D341Med (cell line): Measurements from ENCODE around the gene ADCYAP1R1.

Source experiments
- DNase-seq: peaks from one replicate; pipeline ENCODE4 v3.0.0; 2012; ENCODE audit warnings: low spot score

ADCYAP1R1 gene

GRCh38 chr7:31087351-31087750 is 35.2 kb downstream of the ADCYAP1R1 start:
- no peak for DNase-seq

- DNase-seq, result no peak
These were observed 39.9 kb downstream of the ADCYAP1R1 start for GRCh38 chr7:31091924-31092434.

- no peak for DNase-seq
These were observed 40.5 kb downstream of the ADCYAP1R1 start for GRCh38 chr7:31092606-31093005.

- no peak for DNase-seq
These were observed 41.2 kb downstream of the ADCYAP1R1 start for GRCh38 chr7:31093282-31093681.

- no peak for DNase-seq
These were observed 42.2 kb downstream of the ADCYAP1R1 start for GRCh38 chr7:31094271-31094670.

- no peak for DNase-seq
These were observed 43.4 kb downstream of the ADCYAP1R1 start for GRCh38 chr7:31095286-31096197.

GRCh38 chr7:31096198-31096876 is 44.2 kb downstream of the ADCYAP1R1 start:
- DNase-seq, result no peak

- DNase-seq, result no peak
These were observed 44.8 kb downstream of the ADCYAP1R1 start for GRCh38 chr7:31096877-31097258.

- DNase-seq, result no peak
These were observed 46.7 kb downstream of the ADCYAP1R1 start for GRCh38 chr7:31098642-31099360.

- DNase-seq, result no peak
These were observed 47.6 kb downstream of the ADCYAP1R1 start for GRCh38 chr7:31099451-31100444.

GRCh38 chr7:31100445-31100844 is 48.3 kb downstream of the ADCYAP1R1 start:
- no peak for DNase-seq

- no peak for DNase-seq
These were observed 48.8 kb downstream of the ADCYAP1R1 start for GRCh38 chr7:31100871-31101270.

GRCh38 chr7:31101544-31101943 is 49.4 kb downstream of the ADCYAP1R1 start:
- no peak for DNase-seq

- DNase-seq, result no peak
These were observed 50.3 kb downstream of the ADCYAP1R1 start for GRCh38 chr7:31102151-31102972.

GRCh38 chr7:31102973-31103850 is 51.1 kb downstream of the ADCYAP1R1 start:
- DNase-seq, result no peak

GRCh38 chr7:31104361-31105255 is 52.5 kb downstream of the ADCYAP1R1 start:
- no peak for DNase-seq

GRCh38 chr7:31105256-31105950 is 53.3 kb downstream of the ADCYAP1R1 start:
- DNase-seq, result no peak
